ENCODE measurements around the gene WDFY3. TPM values are rescaled to one million over a fixed set of nuclear protein-coding genes. Genes with fewer than 3 reads are reported as not detected.

The WDFY3 gene, protein sequence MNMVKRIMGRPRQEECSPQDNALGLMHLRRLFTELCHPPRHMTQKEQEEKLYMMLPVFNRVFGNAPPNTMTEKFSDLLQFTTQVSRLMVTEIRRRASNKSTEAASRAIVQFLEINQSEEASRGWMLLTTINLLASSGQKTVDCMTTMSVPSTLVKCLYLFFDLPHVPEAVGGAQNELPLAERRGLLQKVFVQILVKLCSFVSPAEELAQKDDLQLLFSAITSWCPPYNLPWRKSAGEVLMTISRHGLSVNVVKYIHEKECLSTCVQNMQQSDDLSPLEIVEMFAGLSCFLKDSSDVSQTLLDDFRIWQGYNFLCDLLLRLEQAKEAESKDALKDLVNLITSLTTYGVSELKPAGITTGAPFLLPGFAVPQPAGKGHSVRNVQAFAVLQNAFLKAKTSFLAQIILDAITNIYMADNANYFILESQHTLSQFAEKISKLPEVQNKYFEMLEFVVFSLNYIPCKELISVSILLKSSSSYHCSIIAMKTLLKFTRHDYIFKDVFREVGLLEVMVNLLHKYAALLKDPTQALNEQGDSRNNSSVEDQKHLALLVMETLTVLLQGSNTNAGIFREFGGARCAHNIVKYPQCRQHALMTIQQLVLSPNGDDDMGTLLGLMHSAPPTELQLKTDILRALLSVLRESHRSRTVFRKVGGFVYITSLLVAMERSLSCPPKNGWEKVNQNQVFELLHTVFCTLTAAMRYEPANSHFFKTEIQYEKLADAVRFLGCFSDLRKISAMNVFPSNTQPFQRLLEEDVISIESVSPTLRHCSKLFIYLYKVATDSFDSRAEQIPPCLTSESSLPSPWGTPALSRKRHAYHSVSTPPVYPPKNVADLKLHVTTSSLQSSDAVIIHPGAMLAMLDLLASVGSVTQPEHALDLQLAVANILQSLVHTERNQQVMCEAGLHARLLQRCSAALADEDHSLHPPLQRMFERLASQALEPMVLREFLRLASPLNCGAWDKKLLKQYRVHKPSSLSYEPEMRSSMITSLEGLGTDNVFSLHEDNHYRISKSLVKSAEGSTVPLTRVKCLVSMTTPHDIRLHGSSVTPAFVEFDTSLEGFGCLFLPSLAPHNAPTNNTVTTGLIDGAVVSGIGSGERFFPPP (N-terminal part only)
- total RNA-seq, result 44.4 and 56.8 TPM in 2 replicates

GRCh38 chr4:84966382-84967242 lies at the start of gene WDFY3:
TSS of gene WDFY3 (minus strand) at chr4:84966690. CDS start at chr4:84860591, 106,099 bp downstream.

All from cardiac ventricle fibroblast (primary cell).